Neural cell (in vitro differentiated cells): ENCODE measurements around the gene TANGO6.

Experiments used
- EP300 ChIP-seq: fragments of 450-650 bp; conservative IDR thresholded peaks from 2 replicates; pipeline ENCODE4 v1.6.1; 2014; ENCODE audit warnings: antibody characterized with exemption, mild to moderate bottlenecking, moderate library complexity; ENCODE audit not compliant: poor library complexity, severe bottlenecking
- EZH2 ChIP-seq: fragments of 200-600, 300-800 bp; shearing (Covaris generic), sonication (generic); IDR thresholded peaks from 2 replicates; pipeline ENCODE4 v1.6.1; 2014; ENCODE audit warnings: antibody characterized with exemption, low read length, borderline replicate concordance, mild to moderate bottlenecking; ENCODE audit not compliant: insufficient read depth, poor library complexity, severe bottlenecking
- MXI1 ChIP-seq: fragments of 450-650 bp; conservative IDR thresholded peaks from 2 replicates; pipeline ENCODE4 v1.6.1; 2014; ENCODE audit warnings: antibody characterized with exemption, mild to moderate bottlenecking; ENCODE audit not compliant: poor library complexity, severe bottlenecking
- POLR2AphosphoS5 ChIP-seq: IDR thresholded peaks from 2 replicates; pipeline ENCODE4 v1.6.1; 2012
- RAD21 ChIP-seq: fragments of 450-650 bp; conservative IDR thresholded peaks from 2 replicates; pipeline ENCODE4 v1.6.1; 2014; ENCODE audit warnings: antibody characterized with exemption, mild to moderate bottlenecking, moderate library complexity
- REST ChIP-seq: IDR thresholded peaks from 2 replicates; pipeline ENCODE4 v1.6.1; 2012; ENCODE audit warnings: borderline replicate concordance
- SMC3 ChIP-seq: fragments of 450-650 bp; conservative IDR thresholded peaks from 2 replicates; pipeline ENCODE4 v1.6.1; 2014; ENCODE audit warnings: antibody characterized with exemption, mild to moderate bottlenecking, moderate library complexity; ENCODE audit not compliant: poor library complexity
- TAF1 ChIP-seq: IDR thresholded peaks from 2 replicates; pipeline ENCODE4 v1.6.1; 2012; ENCODE audit warnings: low read depth
- TF ChIP-seq, protein P1 (sequence below): fragments of 450-650 bp; IDR thresholded peaks from 2 replicates; pipeline ENCODE4 v1.5.1; 2014; ENCODE audit warnings: antibody characterized with exemption, mild to moderate bottlenecking, moderate library complexity; ENCODE audit not compliant: poor library complexity, severe bottlenecking

DNA sequence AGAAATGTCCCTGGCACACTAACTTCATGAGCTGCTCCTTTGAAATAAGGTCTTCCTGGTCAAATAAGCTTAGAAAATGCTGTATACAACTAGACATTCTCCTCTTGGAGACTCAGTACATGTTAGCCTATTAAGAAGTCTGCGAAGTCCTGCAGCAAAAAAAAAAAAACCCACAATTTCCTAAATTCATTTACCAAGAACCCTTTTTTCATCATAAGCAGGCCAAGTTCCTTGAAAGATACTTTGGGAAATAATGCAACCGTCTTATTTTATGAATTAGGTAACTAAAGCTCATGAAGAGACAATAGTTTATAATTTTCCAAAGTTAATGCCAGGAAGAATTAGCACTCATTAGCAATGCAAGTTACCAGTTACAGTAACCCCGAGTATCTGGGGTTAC, 213.1 kb downstream of the TANGO6 start:
- no peak for TF ChIP-seq REST
- TF ChIP-seq, protein P1, sequence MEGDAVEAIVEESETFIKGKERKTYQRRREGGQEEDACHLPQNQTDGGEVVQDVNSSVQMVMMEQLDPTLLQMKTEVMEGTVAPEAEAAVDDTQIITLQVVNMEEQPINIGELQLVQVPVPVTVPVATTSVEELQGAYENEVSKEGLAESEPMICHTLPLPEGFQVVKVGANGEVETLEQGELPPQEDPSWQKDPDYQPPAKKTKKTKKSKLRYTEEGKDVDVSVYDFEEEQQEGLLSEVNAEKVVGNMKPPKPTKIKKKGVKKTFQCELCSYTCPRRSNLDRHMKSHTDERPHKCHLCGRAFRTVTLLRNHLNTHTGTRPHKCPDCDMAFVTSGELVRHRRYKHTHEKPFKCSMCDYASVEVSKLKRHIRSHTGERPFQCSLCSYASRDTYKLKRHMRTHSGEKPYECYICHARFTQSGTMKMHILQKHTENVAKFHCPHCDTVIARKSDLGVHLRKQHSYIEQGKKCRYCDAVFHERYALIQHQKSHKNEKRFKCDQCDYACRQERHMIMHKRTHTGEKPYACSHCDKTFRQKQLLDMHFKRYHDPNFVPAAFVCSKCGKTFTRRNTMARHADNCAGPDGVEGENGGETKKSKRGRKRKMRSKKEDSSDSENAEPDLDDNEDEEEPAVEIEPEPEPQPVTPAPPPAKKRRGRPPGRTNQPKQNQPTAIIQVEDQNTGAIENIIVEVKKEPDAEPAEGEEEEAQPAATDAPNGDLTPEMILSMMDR = no peak
- TF ChIP-seq POLR2AphosphoS5 = no peak
- no peak for TF ChIP-seq RAD21
- TF ChIP-seq SMC3 = no peak
- TF ChIP-seq MXI1 = no peak
- no peak for TF ChIP-seq EP300
- TF ChIP-seq EZH2 = no peak
- no peak for TF ChIP-seq TAF1
